ENCODE measurements around the gene CDC42SE2.
"Not testable (repeated sequence)": the region's sequence is repeated elsewhere in the genome, so short reads cannot be mapped to it uniquely, and the experiment has no call there.

CDC42SE2 gene

DNA sequence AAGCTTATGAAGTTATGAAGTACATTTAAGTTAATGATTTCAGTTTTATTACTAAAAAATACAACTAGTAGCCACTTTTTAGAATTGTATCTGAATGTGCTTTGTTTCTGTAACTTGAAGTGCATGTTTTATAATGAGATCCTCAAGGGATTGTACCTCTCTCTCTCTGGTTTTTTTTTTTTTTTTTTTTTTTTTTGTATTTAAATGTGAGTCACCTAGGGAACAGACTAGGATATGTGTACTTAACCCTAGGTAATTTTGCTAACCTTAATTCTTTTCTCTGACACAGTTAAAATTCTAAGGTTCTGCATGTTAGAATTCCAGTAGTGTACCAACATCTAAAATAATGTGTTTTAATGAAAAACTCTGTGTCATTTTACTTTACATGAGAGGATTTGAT is 59.5 kb downstream of the CDC42SE2 start:
- no peak overlapping the region for H3K4me3 ChIP-seq (ENCODE audit: low read depth in 1 of 2, low read length in 2 of 2)
- no peak overlapping the region for H3K27ac ChIP-seq (ENCODE audit: low read length)
- no peaks in the 10 kb centered on the region for H3K36me3 ChIP-seq (ENCODE audit: control insufficient read depth in 1 of 2, insufficient read depth in 2 of 2, low read length in 2 of 2)
- H3K4me1 ChIP-seq (ENCODE audit: control insufficient read depth in 1 of 2, insufficient read depth in 2 of 2, low read length in 2 of 2): peaks cover 0 to 8% of the 10 kb centered on the region in 2 donors
- no peaks in the 10 kb centered on the region for H3K27me3 ChIP-seq (ENCODE audit: low read depth, low read length)
- no peaks in the 10 kb centered on the region for H3K9me3 ChIP-seq (ENCODE audit: control insufficient read depth in 1 of 2, low read length in 2 of 2)

DNA sequence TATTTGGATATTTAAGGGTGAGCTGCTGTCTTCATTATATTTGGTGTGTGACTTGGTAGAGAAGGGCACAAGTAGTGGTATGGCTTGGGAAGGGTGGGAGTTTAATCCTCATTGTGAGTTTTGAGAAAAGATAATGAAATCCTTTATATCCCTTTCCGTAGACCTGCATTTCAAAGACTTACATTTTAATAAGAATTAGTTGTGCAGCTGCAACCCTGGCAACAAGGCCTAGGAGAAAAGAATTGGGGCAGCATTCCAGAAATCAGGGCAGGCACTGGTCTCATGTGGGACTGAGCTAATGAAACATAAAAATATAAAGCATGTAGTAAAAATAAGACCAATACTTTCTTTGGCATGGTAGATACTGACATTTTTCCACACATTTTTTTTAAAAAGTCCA is 60.5 kb downstream of the CDC42SE2 start:
- H3K27ac ChIP-seq (ENCODE audit: low read length): no peak overlapping the region
- no peaks in the 10 kb centered on the region for H3K36me3 ChIP-seq (ENCODE audit: control insufficient read depth in 1 of 2, insufficient read depth in 2 of 2, low read length in 2 of 2)
- no peak overlapping the region for H3K4me3 ChIP-seq (ENCODE audit: low read depth in 1 of 2, low read length in 2 of 2)
- H3K27me3 ChIP-seq (ENCODE audit: low read depth, low read length): no peaks in the 10 kb centered on the region
- H3K4me1 ChIP-seq (ENCODE audit: control insufficient read depth in 1 of 2, insufficient read depth in 2 of 2, low read length in 2 of 2): peaks cover 0 to 13% of the 10 kb centered on the region in 2 donors
- no peaks in the 10 kb centered on the region for H3K9me3 ChIP-seq (ENCODE audit: control insufficient read depth in 1 of 2, low read length in 2 of 2)

DNA sequence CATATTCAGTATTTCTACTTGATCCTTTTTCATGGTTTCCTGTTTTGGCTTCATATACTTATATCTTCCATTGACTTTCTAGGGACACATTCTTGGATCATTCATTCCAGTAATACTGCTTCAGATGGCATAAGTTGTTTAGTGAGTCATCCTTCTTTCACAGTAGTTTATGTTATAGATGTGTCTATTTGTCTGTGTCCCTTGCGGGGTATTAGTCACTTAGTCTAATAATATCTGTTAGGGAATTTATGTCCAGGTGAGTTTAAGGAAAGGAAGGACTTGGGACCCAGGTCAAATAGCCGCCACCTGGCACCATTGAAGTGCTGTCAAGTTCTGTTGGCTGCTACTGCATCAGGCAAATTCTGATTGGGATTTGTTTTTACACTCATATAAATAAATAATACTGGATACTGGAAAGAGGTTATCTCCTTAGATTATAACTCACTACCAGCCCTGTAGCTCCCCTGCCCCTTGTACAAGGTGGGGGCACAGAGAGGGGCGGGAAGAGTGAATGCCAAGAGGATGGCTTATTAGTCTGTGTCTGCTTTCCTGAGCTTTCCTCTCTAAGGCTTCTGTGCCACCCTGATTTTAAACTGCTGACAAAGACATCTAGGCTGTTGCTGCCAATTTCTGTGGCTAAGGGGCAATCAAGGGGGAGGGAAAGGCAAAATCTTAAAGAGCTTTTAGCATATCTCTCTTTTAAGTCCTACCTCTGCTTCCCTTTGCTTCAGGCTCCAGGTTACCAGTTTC is 64.9 kb downstream of the CDC42SE2 start:
- Histone ChIP-seq H3K4me3 (ENCODE audit: low read depth in 1 of 2, low read length in 2 of 2) (no peak overlapping the region), H3K27me3 (ENCODE audit: low read depth, low read length) (no peaks in the 10 kb centered on the region), H3K36me3 (ENCODE audit: control insufficient read depth in 1 of 2, insufficient read depth in 2 of 2, low read length in 2 of 2) (no peaks in the 10 kb centered on the region), H3K27ac (ENCODE audit: low read length) (no peak overlapping the region), H3K9me3 (ENCODE audit: control insufficient read depth in 1 of 2, low read length in 2 of 2) (no peaks in the 10 kb centered on the region), H3K4me1 (ENCODE audit: control insufficient read depth in 1 of 2, insufficient read depth in 2 of 2, low read length in 2 of 2) (peaks cover 0 to 13% of the 10 kb centered on the region in 2 donors)

DNA sequence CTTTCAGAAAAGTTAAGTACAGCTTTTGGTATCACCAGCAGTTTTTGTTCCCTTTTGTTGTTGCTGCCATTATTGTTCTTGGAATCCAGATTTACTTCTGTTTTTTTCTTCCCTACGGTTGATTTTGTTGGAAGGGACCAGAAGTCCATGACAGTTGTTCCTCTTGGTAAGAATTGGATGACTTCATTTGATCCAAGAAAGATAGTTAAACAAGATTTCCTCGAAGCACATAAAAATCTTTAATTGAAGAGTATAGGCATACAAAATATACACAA is 65.4 kb downstream of the CDC42SE2 start:
- Histone ChIP-seq H3K4me3 (ENCODE audit: low read depth in 1 of 2, low read length in 2 of 2) (no peak overlapping the region), H3K9me3 (ENCODE audit: control insufficient read depth in 1 of 2, low read length in 2 of 2) (no peaks in the 10 kb centered on the region), H3K4me1 (ENCODE audit: control insufficient read depth in 1 of 2, insufficient read depth in 2 of 2, low read length in 2 of 2) (peaks cover 0 to 9% of the 10 kb centered on the region in 2 donors), H3K27ac (ENCODE audit: low read length) (no peak overlapping the region), H3K36me3 (ENCODE audit: control insufficient read depth in 1 of 2, insufficient read depth in 2 of 2, low read length in 2 of 2) (no peaks in the 10 kb centered on the region), H3K27me3 (ENCODE audit: low read depth, low read length) (no peaks in the 10 kb centered on the region)

DNA sequence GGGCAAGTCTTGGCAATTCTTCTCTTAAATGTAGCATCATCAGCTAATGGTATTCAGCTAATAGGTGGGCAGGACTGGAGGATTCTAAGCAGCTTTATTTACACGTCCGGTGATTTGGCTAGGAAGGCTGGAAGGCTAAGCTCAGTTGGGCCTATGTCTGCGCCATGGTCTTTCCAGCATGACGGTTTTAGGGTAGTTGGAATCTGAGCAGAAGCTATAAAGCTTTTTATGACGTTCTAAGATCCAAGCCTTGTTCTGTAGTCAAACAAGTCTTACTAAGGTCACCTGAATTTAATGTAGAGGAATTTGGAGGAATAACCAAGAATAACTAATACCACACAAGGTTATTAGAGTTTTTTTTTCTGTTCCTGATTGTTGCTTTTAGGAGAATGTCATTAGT is 66.2 kb downstream of the CDC42SE2 start:
- Histone ChIP-seq H3K36me3 (ENCODE audit: control insufficient read depth in 1 of 2, insufficient read depth in 2 of 2, low read length in 2 of 2) (no peaks in the 10 kb centered on the region), H3K4me1 (ENCODE audit: control insufficient read depth in 1 of 2, insufficient read depth in 2 of 2, low read length in 2 of 2) (peaks cover 0 to 5% of the 10 kb centered on the region in 2 donors), H3K4me3 (ENCODE audit: low read depth in 1 of 2, low read length in 2 of 2) (no peak overlapping the region), H3K27me3 (ENCODE audit: low read depth, low read length) (no peaks in the 10 kb centered on the region), H3K9me3 (ENCODE audit: control insufficient read depth in 1 of 2, low read length in 2 of 2) (no peaks in the 10 kb centered on the region), H3K27ac (ENCODE audit: low read length) (no peak overlapping the region)

DNA sequence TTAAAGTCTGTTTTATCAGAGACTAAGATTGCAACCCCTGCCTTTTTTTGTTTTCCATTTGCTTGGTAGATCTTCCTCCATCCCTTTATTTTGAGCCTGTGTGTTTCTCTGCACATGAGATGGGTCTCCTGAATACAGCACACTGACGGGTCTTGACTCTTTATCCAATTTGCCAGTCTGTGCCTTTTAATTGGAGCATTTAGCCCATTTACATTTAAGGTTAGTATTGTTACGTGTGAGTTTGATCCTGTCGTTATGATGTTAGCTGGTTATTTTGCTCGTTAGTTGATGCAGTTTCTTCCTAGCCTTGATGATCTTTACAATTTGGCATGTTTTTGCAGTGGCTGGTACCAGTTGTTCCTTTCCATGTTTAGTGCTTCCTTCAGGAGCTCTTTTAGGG is 71.9 kb downstream of the CDC42SE2 start:
- H3K36me3 ChIP-seq (ENCODE audit: control insufficient read depth in 1 of 2, insufficient read depth in 2 of 2, low read length in 2 of 2); H3K27ac ChIP-seq (ENCODE audit: low read length); H3K4me1 ChIP-seq (ENCODE audit: control insufficient read depth in 1 of 2, insufficient read depth in 2 of 2, low read length in 2 of 2); H3K9me3 ChIP-seq (ENCODE audit: control insufficient read depth in 1 of 2, low read length in 2 of 2); H3K4me3 ChIP-seq (ENCODE audit: low read depth in 1 of 2, low read length in 2 of 2); H3K27me3 ChIP-seq (ENCODE audit: low read depth, low read length): not testable (repeated sequence)

DNA sequence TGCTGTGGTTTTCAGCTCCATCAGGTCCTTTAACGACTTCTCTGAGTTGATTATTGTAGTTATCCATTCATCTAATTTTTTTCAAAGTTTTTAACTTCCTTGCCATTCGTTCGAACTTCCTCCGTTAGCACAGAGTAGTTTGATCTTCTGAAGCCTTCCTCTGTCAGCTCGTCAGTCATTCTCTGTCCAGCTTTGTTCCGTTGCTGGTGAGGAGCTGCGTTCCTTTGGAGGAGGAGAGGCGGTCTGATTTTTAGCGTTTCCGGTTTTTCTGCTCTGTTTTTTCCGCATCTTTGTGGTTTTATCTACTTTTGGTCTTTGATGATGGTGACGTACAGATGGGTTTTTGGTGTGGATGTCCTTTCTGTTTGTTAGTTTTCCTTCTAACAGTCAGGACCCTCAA is 72.9 kb downstream of the CDC42SE2 start:
- H3K36me3 ChIP-seq (ENCODE audit: control insufficient read depth in 1 of 2, insufficient read depth in 2 of 2, low read length in 2 of 2); H3K4me3 ChIP-seq (ENCODE audit: low read depth in 1 of 2, low read length in 2 of 2); H3K27me3 ChIP-seq (ENCODE audit: low read depth, low read length); H3K27ac ChIP-seq (ENCODE audit: low read length); H3K9me3 ChIP-seq (ENCODE audit: control insufficient read depth in 1 of 2, low read length in 2 of 2); H3K4me1 ChIP-seq (ENCODE audit: control insufficient read depth in 1 of 2, insufficient read depth in 2 of 2, low read length in 2 of 2): not testable (repeated sequence)

DNA sequence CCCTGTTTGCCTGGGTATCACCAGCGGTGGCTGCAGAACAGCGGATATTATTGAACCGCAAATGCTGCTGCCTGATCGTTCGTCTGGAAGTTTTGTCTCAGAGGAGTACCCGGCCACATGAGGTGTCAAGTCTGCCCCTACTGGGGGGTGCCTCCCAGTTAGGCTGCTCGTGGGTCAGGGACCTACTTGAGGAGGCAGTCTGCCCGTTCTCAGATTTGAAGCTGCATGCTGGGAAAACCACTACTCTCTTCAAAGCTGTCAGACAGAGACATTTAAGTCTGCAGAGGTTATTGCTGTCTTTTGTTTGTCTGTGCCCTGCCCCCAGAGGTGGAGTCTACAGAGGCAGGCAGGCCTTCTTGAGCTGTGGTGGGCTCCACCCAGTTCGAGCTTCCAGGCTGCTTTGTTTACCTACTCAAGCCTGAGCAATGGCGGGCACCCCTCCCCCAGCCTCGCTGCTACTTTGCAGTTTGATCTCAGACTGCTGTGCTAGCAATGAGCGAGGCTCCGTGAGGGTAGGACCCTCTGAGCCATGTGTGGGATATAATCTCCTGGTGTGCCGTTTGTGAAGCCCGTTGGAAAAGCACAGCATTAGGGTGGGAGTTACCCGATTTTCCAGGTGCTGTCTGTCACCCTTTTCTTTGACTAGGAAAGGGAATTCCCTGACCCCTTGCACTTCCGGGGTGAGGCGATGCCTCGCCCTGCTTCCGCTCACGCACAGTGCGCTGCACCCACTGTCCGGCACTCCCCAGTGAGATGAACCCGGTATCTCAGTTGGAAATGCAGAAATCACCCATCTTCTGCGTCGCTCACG is 73.6 kb downstream of the CDC42SE2 start:
- H3K9me3 ChIP-seq (ENCODE audit: control insufficient read depth in 1 of 2, low read length in 2 of 2); H3K4me3 ChIP-seq (ENCODE audit: low read depth in 1 of 2, low read length in 2 of 2): not testable (repeated sequence)

DNA sequence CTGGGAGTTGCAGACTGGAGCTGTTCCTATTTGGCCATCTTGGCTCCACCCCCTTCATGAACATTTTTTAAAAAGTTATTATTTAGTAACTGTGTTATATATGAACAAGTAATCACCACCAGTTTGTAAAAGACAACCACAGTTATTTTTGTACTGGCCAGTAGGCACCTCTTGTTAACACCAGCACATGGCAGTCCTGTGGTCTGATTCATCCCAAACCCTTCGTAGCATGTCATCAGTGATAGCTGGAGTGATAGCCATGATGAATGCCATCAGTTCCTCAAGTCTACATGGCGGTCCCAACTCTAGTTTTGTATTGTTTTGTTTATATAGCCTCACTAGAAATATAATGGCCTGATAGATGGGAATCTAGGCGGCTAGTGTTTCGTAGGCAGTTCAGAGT is 74.2 kb downstream of the CDC42SE2 start:
- Histone ChIP-seq H3K27ac (ENCODE audit: low read length) (no peak overlapping the region), H3K9me3 (ENCODE audit: control insufficient read depth in 1 of 2, low read length in 2 of 2) (no peaks in the 10 kb centered on the region), H3K4me1 (ENCODE audit: control insufficient read depth in 1 of 2, insufficient read depth in 2 of 2, low read length in 2 of 2) (no peaks in the 10 kb centered on the region), H3K27me3 (ENCODE audit: low read depth, low read length) (no peaks in the 10 kb centered on the region), H3K36me3 (ENCODE audit: control insufficient read depth in 1 of 2, insufficient read depth in 2 of 2, low read length in 2 of 2) (no peaks in the 10 kb centered on the region), H3K4me3 (ENCODE audit: low read depth in 1 of 2, low read length in 2 of 2) (no peak overlapping the region)

More for the DNA sequence above, 73.6 kb downstream of the CDC42SE2 start:
- H3K27me3 ChIP-seq (ENCODE audit: low read depth, low read length); H3K27ac ChIP-seq (ENCODE audit: low read length); H3K36me3 ChIP-seq (ENCODE audit: control insufficient read depth in 1 of 2, insufficient read depth in 2 of 2, low read length in 2 of 2); H3K4me1 ChIP-seq (ENCODE audit: control insufficient read depth in 1 of 2, insufficient read depth in 2 of 2, low read length in 2 of 2): not testable (repeated sequence)

DNA sequence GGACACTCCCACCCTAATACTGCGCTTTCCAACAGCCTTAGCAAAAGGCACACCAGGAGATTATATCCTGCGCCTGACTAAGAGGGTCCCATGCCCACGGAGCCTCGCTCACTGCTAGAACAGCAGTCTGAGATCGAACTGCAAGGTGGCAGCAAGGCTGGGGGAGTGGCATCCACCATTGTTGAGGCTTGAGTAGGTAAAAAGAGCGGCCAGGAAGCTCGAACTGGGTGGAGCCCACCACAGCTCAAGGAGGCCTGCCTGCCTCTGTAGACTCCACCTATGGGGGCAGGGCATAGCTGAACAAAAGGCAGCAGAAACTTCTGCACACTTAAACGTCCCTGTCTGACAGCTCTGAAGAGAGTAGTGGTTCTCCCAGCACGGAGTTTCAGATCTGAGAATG is 80.4 kb downstream of the CDC42SE2 start:
- H3K4me1 ChIP-seq (ENCODE audit: control insufficient read depth in 1 of 2, insufficient read depth in 2 of 2, low read length in 2 of 2); H3K4me3 ChIP-seq (ENCODE audit: low read depth in 1 of 2, low read length in 2 of 2); H3K27ac ChIP-seq (ENCODE audit: low read length); H3K9me3 ChIP-seq (ENCODE audit: control insufficient read depth in 1 of 2, low read length in 2 of 2); H3K27me3 ChIP-seq (ENCODE audit: low read depth, low read length); H3K36me3 ChIP-seq (ENCODE audit: control insufficient read depth in 1 of 2, insufficient read depth in 2 of 2, low read length in 2 of 2): not testable (repeated sequence)

DNA sequence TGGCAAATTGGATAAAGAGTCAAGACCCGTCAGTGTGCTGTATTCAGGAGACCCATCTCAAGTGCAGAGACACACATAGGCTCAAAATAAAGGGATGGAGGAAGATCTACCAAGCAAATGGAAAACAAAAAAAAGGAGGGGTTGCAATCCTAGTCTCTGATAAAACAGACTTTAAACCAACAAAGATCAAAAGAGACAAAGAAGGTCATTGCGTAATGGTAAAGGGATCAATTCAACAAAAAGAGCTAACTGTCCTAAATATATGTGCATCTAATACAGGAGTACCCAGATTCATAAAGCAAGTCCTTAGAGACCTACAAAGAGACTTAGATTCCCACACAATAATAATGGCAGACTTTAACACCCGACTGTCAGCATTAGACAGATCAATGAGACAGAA is 82.4 kb downstream of the CDC42SE2 start:
- not testable (repeated sequence) for H3K27me3 ChIP-seq (ENCODE audit: low read depth, low read length); H3K9me3 ChIP-seq (ENCODE audit: control insufficient read depth in 1 of 2, low read length in 2 of 2); H3K27ac ChIP-seq (ENCODE audit: low read length); H3K4me1 ChIP-seq (ENCODE audit: control insufficient read depth in 1 of 2, insufficient read depth in 2 of 2, low read length in 2 of 2); H3K36me3 ChIP-seq (ENCODE audit: control insufficient read depth in 1 of 2, insufficient read depth in 2 of 2, low read length in 2 of 2); H3K4me3 ChIP-seq (ENCODE audit: low read depth in 1 of 2, low read length in 2 of 2)

DNA sequence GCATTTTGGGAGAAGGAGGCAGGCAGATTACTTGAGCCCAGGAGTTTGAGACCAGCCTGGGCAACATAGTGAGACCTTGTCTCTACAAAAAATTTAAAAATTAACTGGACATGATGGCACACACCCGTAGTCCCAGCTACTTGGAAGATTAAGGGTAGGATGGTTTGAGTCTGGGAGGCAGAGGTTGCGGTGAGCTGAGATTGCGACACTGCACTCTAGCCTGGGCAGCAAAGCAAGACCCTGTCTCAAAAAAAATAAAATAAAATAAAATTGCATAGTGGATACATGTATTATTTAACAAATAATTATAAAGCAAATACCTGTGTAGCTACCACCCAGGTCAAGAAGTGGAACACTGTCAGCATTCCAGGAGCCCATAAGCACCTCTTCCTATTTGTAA is 90.1 kb downstream of the CDC42SE2 start:
- no peaks in the 10 kb centered on the region for H3K9me3 ChIP-seq (ENCODE audit: control insufficient read depth in 1 of 2, low read length in 2 of 2)
- no peaks in the 10 kb centered on the region for H3K27me3 ChIP-seq (ENCODE audit: low read depth, low read length)
- peaks cover 0 to 7% of the 10 kb centered on the region in 2 donors for H3K4me1 ChIP-seq (ENCODE audit: control insufficient read depth in 1 of 2, insufficient read depth in 2 of 2, low read length in 2 of 2)
- H3K4me3 ChIP-seq (ENCODE audit: low read depth in 1 of 2, low read length in 2 of 2): no peak overlapping the region
- no peaks in the 10 kb centered on the region for H3K36me3 ChIP-seq (ENCODE audit: control insufficient read depth in 1 of 2, insufficient read depth in 2 of 2, low read length in 2 of 2)
- no peak overlapping the region for H3K27ac ChIP-seq (ENCODE audit: low read length)
